AG10803 (cell line): ENCODE measurements around the gene FGF5.

Experiments used
- DNase-seq: peaks from one replicate; pipeline ENCODE4 v3.0.0; 2010; ENCODE audit warnings: low read depth
- H3K4me3 ChIP-seq: 2 replicates; pipeline ENCODE4 v1.5.1; 2011; ENCODE audit warnings: mild to moderate bottlenecking, low read length, control low read depth
- TF ChIP-seq, protein P1 (sequence below): conservative IDR thresholded peaks from 2 replicates; pipeline ENCODE4 v1.5.1; 2011; ENCODE audit warnings: mild to moderate bottlenecking, low read length, control low read depth, inconsistent platforms

FGF5 gene

DNA sequence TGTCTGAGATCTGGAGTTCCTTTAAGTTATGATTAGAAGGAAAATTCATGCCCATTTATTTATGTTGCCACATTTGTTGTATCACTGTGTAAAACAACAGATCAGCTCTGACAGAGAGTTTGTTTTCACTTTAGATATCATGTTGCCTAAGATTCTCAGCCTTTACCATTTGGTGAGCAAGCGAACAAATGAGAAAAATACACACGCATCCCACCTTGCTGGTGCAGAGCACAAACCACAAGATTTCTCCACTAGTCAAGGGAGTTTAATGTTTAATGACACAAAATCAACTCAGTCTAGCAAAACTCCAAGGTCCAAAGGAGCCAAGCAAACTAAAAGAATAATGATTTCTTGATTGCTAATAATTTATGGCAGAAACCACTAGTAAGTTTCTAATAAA lies 27.7 kb downstream of the FGF5 start:
- DNase-seq: no peak
- no peak overlapping the region for H3K4me3 ChIP-seq
- TF ChIP-seq, protein P1, sequence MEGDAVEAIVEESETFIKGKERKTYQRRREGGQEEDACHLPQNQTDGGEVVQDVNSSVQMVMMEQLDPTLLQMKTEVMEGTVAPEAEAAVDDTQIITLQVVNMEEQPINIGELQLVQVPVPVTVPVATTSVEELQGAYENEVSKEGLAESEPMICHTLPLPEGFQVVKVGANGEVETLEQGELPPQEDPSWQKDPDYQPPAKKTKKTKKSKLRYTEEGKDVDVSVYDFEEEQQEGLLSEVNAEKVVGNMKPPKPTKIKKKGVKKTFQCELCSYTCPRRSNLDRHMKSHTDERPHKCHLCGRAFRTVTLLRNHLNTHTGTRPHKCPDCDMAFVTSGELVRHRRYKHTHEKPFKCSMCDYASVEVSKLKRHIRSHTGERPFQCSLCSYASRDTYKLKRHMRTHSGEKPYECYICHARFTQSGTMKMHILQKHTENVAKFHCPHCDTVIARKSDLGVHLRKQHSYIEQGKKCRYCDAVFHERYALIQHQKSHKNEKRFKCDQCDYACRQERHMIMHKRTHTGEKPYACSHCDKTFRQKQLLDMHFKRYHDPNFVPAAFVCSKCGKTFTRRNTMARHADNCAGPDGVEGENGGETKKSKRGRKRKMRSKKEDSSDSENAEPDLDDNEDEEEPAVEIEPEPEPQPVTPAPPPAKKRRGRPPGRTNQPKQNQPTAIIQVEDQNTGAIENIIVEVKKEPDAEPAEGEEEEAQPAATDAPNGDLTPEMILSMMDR: no peak

DNA sequence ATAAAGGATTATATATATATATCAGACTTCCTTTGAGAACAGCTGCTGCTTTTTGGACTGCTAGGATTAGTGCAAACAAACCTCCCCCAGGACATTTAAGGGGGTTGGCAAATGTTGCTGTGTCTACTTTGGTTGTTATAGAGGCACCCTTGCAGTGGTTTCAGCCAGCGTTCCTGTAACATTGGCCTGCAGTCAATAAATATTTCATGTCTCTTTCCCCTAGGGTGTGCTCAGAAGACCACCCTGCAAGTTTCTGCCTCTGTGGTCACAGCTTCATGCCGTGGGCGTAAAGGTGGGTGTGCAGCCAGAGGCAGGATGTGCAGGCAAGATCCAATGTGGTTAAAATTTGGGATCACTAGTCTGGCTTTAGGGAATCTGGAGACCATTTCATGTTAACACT lies 28.9 kb downstream of the FGF5 start:
- DNase-seq: no peak
- TF ChIP-seq, protein P1: no peak
- H3K4me3 ChIP-seq: no peak overlapping the region

DNA sequence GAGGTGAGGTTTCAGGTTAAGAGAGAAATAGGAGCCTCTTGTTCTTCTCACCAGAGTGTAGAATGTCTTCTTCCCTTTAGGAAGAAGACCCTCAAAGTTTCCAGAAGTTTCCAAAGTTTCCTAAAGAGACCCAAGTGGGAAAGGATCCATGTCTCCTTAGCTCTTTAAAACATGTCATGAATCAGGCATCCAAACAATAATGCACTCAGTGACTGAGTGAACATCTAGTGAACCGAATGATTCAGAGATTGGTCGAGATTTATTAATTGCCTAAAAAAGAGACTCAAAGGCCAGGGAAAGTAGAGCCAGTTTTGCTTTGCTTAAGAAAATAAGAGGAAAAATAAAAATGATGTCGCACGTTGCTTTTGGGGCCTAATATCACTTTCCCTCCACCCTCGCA lies 29.4 kb downstream of the FGF5 start:
- DNase-seq: no peak
- no peak overlapping the region for H3K4me3 ChIP-seq
- TF ChIP-seq, protein P1: no peak

DNA sequence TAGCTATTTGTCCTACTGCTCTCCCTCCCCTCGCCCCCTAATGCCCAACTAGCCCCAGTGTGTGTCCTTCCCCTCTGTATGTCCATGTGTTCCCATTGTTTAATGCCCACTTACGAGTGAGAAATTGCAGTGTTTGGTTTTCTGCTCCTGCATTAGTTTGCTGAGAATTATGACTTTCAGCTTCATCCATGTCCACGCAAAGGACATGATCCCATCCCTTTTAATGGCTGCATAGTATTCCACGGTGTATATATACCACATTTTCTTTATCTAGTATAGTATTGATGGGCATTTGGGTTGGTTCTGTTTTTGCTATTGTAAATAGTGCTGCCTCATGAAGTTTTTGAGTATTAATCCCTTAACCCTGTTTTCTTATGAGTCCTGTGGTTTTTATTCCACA lies 35.4 kb downstream of the FGF5 start:
- TF ChIP-seq, protein P1: no peak
- H3K4me3 ChIP-seq: no peak overlapping the region
- no peak for DNase-seq

DNA sequence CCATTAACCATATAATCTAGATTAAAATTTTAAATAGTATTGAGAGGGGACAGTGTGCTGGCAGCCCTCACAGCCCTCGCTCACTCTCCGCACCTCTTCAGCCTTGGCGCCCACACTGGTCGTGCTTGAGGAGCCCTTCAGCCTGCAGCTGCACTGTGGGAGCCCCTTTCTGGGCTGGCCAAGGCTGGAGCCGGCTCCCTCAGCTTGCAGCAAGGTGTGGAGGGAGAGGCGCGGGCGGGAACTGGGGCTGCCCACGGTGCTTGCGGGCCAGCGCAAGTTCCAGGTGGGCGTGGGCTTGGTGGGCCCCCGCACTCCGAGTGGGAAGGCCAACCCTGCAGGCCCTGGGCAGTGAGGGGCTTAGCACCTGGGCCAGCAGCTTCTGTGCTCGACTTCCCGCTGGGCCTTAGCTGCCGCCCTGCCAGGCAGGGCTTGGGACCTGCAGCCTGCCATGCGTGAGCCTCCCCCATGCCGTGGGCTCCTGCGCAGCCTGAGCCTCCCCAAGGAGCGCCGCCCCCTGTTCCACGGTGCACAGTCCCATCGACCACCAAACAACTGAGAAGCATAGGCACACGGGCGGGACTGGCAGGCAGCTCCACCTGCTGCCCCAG lies 36.3 kb downstream of the FGF5 start:
- H3K4me3 ChIP-seq: no peak overlapping the region
- TF ChIP-seq, protein P1: no peak
- DNase-seq: no peak

DNA sequence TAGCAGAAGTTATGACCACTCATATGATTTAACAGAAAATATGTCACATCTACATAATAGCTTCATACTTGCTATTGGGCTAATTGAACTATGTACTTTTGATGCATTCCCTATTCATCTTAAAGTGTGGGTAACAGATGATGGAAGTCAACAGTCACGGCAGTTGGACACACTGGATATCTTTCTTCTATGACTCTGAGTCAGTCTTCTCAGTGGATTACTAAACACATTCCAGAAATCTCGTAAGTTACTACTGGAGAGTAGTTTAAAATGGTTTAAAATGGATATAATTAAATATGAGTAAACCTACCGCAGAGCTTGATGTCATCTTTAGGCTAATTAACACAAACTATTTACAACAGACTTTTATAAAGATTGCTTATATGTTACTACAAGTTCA lies 39.0 kb downstream of the FGF5 start:
- peak; percentile 84 for DNase-seq
- no peak overlapping the region for H3K4me3 ChIP-seq
- TF ChIP-seq, protein P1: no peak

DNA sequence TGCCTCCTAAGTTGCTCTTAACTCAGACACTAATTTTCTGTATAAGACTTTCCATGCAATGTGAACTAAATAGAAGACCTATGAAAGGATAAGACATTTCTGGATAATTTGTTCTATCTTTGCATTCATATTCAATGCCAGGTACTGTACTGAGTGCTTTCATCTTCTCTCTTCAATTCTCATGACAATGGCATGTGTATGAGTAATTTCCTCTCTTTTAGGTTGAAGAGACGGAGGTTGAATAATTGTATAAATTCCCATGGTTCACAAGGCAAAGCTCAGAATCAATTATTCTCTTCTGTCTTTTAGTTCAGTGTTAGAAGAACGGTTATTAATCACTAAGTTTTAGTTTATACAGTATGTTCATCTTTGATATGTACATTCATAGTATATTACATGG lies 39.8 kb downstream of the FGF5 start:
- no peak overlapping the region for H3K4me3 ChIP-seq
- DNase-seq: no peak
- TF ChIP-seq, protein P1: no peak
